Astrocyte (in vitro differentiated cells and primary cell): ENCODE data around the gene ITIH2. TPM values are rescaled to one million over a fixed set of nuclear protein-coding genes. Genes with fewer than 3 reads are reported as not detected.

Experiments used
- DNase-seq: peaks from one replicate; pipeline ENCODE4 v3.0.0-alpha.2; 2010; ENCODE audit warnings: low read depth
- FAIRE-seq: peaks from 2 replicates; lab custom pipeline; 2011; peaks lifted over from hg19 to GRCh38; lab: Jason Lieb, UNC
- H2AFZ ChIP-seq: 2 replicates; pipeline ENCODE4 v1.6.0; 2012; ENCODE audit warnings: low read depth, low read length, inconsistent platforms
- H3K27ac ChIP-seq: 2 replicates; pipeline ENCODE4 v1.5.1; 2011; ENCODE audit warnings: low read depth, low read length, inconsistent platforms
- H3K27me3 ChIP-seq: 2 replicates; pipeline ENCODE4 v1.6.0; 2011; ENCODE audit warnings: low read length, inconsistent platforms; ENCODE audit not compliant: insufficient read depth
- H3K36me3 ChIP-seq: 2 replicates; pipeline ENCODE4 v1.5.1; 2011; ENCODE audit warnings: low read length, inconsistent platforms; ENCODE audit not compliant: insufficient read depth
- H3K4me1 ChIP-seq: 2 replicates; pipeline ENCODE4 v1.5.1; 2011; ENCODE audit warnings: low read length, inconsistent platforms; ENCODE audit not compliant: insufficient read depth
- H3K4me2 ChIP-seq: 2 replicates; pipeline ENCODE4 v1.6.0; 2012; ENCODE audit warnings: low read length, inconsistent platforms
- H3K4me3 ChIP-seq: 2 replicates; pipeline ENCODE4 v1.5.1; 2011; ENCODE audit warnings: low read depth, mild to moderate bottlenecking, low read length, inconsistent platforms; ENCODE audit not compliant: insufficient read depth
- H3K79me2 ChIP-seq: 2 replicates; pipeline ENCODE4 v1.6.0; 2012; ENCODE audit warnings: mild to moderate bottlenecking, low read length, inconsistent platforms; ENCODE audit not compliant: insufficient read depth
- H3K9ac ChIP-seq: 2 replicates; pipeline ENCODE4 v1.6.0; 2012; ENCODE audit warnings: mild to moderate bottlenecking, low read length, inconsistent platforms
- H3K9me3 ChIP-seq: 2 replicates; pipeline ENCODE4 v1.5.1; 2012; ENCODE audit warnings: low read depth, mild to moderate bottlenecking, low read length, inconsistent platforms; ENCODE audit not compliant: insufficient read depth
- H4K20me1 ChIP-seq: 2 replicates; pipeline ENCODE4 v1.6.0; 2012; ENCODE audit warnings: low read length, inconsistent platforms; ENCODE audit not compliant: insufficient read depth
- H3K27ac Mint-ChIP-seq: one replicate; pipeline ENCODE4 v1.8.0; 2021; ENCODE audit warnings: mild to moderate bottlenecking, mixed read lengths; ENCODE audit not compliant: unreplicated experiment
- H3K27me3 Mint-ChIP-seq: one replicate; pipeline ENCODE4 v1.8.0; 2021; ENCODE audit warnings: low read depth, mixed read lengths; ENCODE audit not compliant: unreplicated experiment
- H3K36me3 Mint-ChIP-seq: one replicate; pipeline ENCODE4 v1.8.0; 2021; ENCODE audit warnings: low read depth, mixed read lengths; ENCODE audit not compliant: unreplicated experiment
- H3K4me1 Mint-ChIP-seq: one replicate; pipeline ENCODE4 v1.8.0; 2021; ENCODE audit warnings: low read depth, mixed read lengths; ENCODE audit not compliant: unreplicated experiment
- H3K4me3 Mint-ChIP-seq: one replicate; pipeline ENCODE4 v1.8.0; 2021; ENCODE audit warnings: mild to moderate bottlenecking, moderate library complexity, mixed read lengths; ENCODE audit not compliant: unreplicated experiment
- H3K9me3 Mint-ChIP-seq: one replicate; pipeline ENCODE4 v1.8.0; 2021; ENCODE audit warnings: mild to moderate bottlenecking, mixed read lengths; ENCODE audit not compliant: unreplicated experiment
- EZH2 ChIP-seq: IDR thresholded peaks from 2 replicates; pipeline ENCODE4 v1.6.1; 2012; ENCODE audit warnings: mild to moderate bottlenecking, low read length, inconsistent platforms; ENCODE audit not compliant: insufficient read depth
- total RNA-seq: library from RNA; stranded (reverse); gene quantifications from 2 replicates; pipeline ENCODE4 v1.2.1, GENCODE V29; 2021
- TF ChIP-seq, protein P1 (sequence below): IDR thresholded peaks from 2 replicates; pipeline ENCODE4 v1.5.1; 2011; ENCODE audit warnings: low read depth, mild to moderate bottlenecking, inconsistent platforms, low read length, moderate library complexity; ENCODE audit not compliant: insufficient read depth

The ITIH2 gene
- total RNA-seq, 1 donor from 2014 or later: not detected

DNA sequence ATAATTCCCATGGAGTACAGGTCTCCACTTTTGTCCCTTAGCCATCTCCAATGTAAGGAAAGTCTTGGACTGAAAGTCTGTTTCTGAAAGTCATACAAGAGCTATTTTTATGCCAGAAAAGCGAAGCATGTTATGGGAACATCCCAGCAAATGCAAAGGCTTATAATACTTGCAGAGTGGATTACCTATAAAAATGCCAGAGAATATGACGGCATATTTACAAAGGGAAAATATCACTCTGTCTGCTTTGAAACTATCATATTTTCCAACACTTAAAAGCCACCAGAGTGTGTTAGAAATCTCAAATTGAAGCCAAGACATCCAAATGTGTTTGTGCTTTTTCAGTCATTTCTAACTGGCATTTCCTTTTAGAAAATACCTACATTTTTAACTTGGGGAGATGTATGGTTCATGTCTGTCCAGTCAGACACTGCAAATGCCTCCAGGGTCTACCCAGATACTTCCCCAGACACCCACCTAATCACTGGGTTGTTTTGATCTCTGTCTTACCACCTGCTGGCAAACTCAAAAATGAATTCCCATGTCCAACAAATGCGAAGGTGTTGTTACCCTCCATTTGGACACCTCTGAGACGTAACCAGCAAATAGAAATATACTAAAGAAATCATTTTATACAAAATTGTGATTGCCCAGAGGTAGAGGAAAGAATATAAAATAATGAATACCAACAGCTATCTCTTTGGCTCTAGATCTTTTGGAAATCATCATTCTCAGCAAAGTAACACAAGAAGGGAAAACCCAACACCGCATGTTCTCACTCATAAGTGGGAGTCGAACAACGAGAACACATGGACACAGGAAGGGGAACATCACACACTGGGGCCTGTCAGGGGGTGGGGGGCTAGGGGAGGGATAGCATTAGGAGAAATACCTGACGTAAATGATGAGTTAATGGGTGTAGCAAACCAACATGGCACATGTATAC, 1.2 kb downstream of the ITIH2 start:
- Mint-ChIP-seq H3K27ac (no peak overlapping the region), H3K9me3 (peaks cover 2% of the 10 kb centered on the region), H3K4me3 (no peak overlapping the region), H3K36me3 (no peaks in the 10 kb centered on the region), H3K4me1 (no peaks in the 10 kb centered on the region), H3K27me3 (peaks cover 17% of the 10 kb centered on the region)
- no peak overlapping the region for H2AFZ ChIP-seq
- H3K9me3 ChIP-seq: no peaks in the 10 kb centered on the region
- no peaks in the 10 kb centered on the region for H3K36me3 ChIP-seq
- H3K4me1 ChIP-seq: no peaks in the 10 kb centered on the region
- no peak overlapping the region for H3K4me3 ChIP-seq
- no peak for TF ChIP-seq EZH2
- TF ChIP-seq, protein P1, sequence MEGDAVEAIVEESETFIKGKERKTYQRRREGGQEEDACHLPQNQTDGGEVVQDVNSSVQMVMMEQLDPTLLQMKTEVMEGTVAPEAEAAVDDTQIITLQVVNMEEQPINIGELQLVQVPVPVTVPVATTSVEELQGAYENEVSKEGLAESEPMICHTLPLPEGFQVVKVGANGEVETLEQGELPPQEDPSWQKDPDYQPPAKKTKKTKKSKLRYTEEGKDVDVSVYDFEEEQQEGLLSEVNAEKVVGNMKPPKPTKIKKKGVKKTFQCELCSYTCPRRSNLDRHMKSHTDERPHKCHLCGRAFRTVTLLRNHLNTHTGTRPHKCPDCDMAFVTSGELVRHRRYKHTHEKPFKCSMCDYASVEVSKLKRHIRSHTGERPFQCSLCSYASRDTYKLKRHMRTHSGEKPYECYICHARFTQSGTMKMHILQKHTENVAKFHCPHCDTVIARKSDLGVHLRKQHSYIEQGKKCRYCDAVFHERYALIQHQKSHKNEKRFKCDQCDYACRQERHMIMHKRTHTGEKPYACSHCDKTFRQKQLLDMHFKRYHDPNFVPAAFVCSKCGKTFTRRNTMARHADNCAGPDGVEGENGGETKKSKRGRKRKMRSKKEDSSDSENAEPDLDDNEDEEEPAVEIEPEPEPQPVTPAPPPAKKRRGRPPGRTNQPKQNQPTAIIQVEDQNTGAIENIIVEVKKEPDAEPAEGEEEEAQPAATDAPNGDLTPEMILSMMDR: no peak
- H3K4me2 ChIP-seq: no peak overlapping the region
- FAIRE-seq (no peak), DNase-seq (no peak)
- H3K79me2 ChIP-seq: no peaks in the 10 kb centered on the region
- no peaks in the 10 kb centered on the region for H4K20me1 ChIP-seq
- no peak overlapping the region for H3K9ac ChIP-seq
- peaks cover 5% of the 10 kb centered on the region for H3K27me3 ChIP-seq
- H3K27ac ChIP-seq: no peak overlapping the region

DNA sequence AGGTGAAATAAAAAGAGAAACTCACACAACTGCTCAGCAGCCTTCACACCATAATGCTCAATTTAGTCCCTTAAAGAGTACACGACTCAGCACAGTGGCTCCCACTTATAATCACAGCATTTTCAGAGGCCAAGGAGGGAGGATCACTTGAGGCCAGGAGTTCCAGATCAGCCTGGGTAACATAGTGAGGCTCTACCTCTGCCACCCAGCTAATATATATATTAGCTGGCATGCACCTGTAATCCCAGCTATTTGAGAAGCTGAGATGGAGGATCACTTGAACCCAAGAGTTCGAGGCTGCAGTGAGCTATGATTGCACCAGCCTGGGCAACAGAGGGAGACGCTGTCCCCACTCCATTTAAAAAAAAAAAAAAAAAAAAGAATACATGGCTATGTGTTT, 2.2 kb downstream of the ITIH2 start:
- Histone ChIP-seq H3K79me2 (no peaks in the 10 kb centered on the region), H2AFZ (no peak overlapping the region), H3K9ac (no peak overlapping the region), H4K20me1 (no peaks in the 10 kb centered on the region), H3K36me3 (no peaks in the 10 kb centered on the region), H3K9me3 (no peaks in the 10 kb centered on the region), H3K27me3 (peaks cover 5% of the 10 kb centered on the region), H3K4me1 (no peaks in the 10 kb centered on the region), H3K4me2 (no peak overlapping the region), H3K4me3 (no peak overlapping the region), H3K27ac (no peak overlapping the region)
- no peaks in the 10 kb centered on the region for H3K36me3 Mint-ChIP-seq
- H3K9me3 Mint-ChIP-seq: peaks cover 2% of the 10 kb centered on the region
- H3K4me3 Mint-ChIP-seq: no peak overlapping the region
- no peaks in the 10 kb centered on the region for H3K4me1 Mint-ChIP-seq
- H3K27ac Mint-ChIP-seq: no peak overlapping the region
- DNase-seq (no peak), FAIRE-seq (no peak)
- TF ChIP-seq EZH2: no peak
- TF ChIP-seq, protein P1: no peak
- peaks cover 17% of the 10 kb centered on the region for H3K27me3 Mint-ChIP-seq

DNA sequence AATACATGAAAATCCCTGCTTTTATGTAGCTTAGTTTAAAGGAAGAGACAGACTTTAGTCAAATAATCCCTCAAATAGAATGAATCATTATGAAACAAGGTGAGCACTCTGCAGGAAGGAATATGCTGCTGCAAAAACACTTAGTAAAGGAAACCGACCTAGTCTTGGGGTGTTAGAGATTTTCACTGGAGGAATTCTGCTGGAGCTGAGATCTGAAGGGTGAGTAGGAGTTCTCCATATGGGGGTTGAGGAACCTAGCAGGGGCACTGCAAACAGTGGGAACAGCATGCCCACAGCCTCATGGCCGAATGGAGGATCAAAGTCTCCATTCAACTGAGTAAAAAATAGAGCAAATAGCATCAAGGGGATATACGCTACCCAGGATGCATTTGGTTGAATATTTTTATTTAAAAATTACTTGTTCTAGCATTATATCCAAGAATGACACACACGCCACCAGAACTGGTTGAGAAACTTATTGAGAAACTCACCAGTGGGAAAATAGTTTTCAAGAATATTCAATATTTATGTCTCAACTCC, 3.5 kb downstream of the ITIH2 start:
- Histone ChIP-seq H3K27ac (no peak overlapping the region), H3K79me2 (no peaks in the 10 kb centered on the region), H2AFZ (no peak overlapping the region), H3K36me3 (no peaks in the 10 kb centered on the region), H3K4me1 (no peaks in the 10 kb centered on the region), H3K27me3 (peaks cover 5% of the 10 kb centered on the region), H3K4me3 (no peak overlapping the region), H3K9ac (no peak overlapping the region), H4K20me1 (no peaks in the 10 kb centered on the region), H3K4me2 (no peak overlapping the region), H3K9me3 (no peaks in the 10 kb centered on the region)
- Mint-ChIP-seq H3K27ac (no peak overlapping the region), H3K4me1 (no peaks in the 10 kb centered on the region), H3K4me3 (no peak overlapping the region), H3K36me3 (no peaks in the 10 kb centered on the region), H3K9me3 (peaks cover 4% of the 10 kb centered on the region), H3K27me3 (peaks cover 15% of the 10 kb centered on the region)
- TF ChIP-seq, protein P1: no peak
- TF ChIP-seq EZH2: no peak
- FAIRE-seq (no peak), DNase-seq (no peak)
